ENCODE results near the gene MED15.
"Not testable (repeated sequence)": the region's sequence is repeated elsewhere in the genome, so short reads cannot be mapped to it uniquely, and the experiment has no call there.

MED15 gene

DNA sequence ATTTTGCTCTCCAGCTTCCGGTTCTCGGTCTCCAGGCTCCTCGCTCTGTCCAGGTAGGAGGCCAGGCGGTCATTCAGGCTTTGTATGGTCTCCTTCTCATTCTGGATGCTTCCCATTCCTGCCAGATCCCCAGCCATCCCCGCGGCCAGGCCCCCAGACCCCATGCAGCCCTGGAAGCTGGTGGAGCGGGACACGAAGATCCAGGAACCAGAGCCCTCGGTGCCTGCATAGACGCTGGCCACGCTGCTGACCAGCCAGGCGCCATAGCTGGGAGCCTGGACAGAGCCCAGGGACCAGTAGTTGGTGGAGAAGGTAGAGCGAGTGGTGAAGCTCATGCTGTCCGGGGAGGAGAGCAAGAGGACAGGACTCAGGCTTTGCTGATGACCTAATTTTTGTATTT is 23.6 kb upstream of the MED15 start:
- no peak for DNase-seq

- DNase-seq = no peak
These were observed 22.3 kb upstream of the MED15 start for GRCh38 chr22:20484948-20485683.

GRCh38 chr22:20486229-20486628 is 21.2 kb upstream of the MED15 start:
- no peak for DNase-seq

GRCh38 chr22:20487715-20488114 is 19.7 kb upstream of the MED15 start:
- no peak for DNase-seq

DNA sequence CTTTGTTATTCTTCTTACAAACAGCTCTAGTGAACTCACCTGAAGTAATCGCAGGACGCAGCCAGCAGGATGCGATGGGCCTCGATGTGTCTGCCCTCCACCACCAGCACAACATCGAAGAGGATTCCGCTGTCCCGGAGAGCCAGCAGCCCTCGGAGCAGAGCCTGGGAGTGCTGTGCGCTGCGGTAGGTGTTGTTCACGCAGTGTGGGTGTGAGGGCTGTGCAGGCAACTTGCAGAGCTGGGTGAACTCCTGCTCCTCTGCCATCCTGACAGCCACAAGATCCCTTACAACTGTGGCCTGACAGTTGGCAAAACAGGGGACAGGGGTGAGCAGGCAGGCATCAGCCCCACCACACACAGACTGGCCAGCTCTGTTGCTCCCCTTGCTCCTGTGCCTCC is 18.5 kb upstream of the MED15 start:
- DNase-seq = no peak

DNA sequence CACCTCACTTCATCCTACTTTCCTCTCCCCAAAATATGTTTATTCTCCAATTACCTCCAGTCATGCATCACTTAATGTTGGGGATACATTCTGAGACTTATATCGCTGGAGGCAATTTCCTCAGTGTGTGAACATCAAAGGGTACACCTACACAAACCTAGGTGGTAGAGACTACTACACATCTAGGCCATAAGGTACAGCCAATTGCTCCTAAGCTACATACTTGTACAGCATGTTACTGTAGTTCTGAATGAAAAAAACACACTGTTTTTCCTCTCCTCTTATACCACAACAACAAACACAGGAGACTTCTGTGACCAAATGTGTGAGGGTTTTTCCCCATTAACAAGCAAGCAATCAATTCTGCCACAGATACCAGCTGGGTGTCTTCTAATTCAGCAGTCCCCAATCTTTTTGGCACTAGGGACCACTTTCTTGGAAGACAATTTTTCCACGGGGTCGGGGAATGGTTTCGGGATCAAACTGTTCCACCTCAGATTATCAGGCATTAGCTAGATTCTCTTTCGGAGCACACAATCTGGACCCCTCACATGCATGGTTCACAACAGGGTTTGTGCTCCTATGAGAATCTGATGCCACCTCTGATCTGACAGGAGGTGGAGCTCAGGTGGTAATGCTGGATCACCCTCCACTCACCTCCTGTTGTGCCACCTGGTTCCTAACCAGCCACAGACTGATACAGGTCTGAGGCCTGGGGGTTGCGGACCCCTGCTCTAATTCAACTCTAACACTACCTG is 17.0 kb upstream of the MED15 start:
- no peak for DNase-seq

GRCh38 chr22:20490941-20491307 is 16.5 kb upstream of the MED15 start:
- DNase-seq = no peak

GRCh38 chr22:20491346-20491745 is 16.1 kb upstream of the MED15 start:
- no peak for DNase-seq

DNA sequence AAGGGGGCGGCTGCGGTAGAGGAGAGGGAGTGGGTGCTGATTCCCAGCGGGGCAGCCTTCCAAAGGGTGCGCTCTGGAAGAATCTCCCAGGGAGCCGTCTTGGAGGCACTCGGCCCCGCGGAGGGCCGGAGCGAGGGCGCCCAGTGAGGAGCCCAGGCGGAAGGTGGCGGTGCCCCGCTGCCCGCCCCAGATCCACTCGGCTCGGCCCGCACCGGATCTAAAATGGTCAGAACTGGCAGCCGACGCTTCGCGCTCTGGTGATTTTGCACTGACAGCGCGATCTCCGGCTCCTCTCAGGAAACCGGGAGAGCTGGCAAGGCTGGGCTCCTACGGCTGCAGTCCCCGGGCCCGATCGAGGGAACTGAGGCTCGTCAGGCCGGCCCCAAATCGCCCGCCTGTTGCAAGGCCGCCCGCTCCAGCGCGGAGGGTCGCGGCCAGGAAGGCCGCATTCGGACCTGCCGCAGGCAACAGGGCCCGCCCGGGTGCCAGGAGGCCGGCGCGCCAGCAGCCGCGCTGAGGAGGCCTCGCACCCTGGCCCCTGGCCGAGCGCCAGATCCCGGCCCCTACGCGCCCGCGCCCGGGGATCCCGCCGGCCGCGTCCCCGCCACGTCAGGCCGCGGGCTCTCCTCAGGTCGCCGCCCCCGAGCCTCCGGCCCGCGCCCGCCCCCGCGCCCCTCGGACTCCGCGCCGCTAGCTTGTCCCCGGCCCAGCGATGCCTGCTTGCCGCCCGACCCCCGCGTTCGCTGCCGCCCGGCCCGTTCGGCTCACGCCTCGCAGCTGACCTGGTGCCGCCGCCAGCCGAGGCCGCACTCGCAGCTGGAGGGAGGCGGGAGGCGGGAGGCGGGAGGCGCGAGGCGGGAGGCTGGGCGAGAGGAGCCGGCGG is 12.2 kb upstream of the MED15 start, which contains the start of gene KLHL22:
Gene KLHL22, minus strand, starts transcription at position 818 of the 883 bp plus-strand sequence. CDS start 6,584 bp downstream, outside the sequence.
- peak in 1 of 2 experiments; percentile 60 for DNase-seq

GRCh38 chr22:20495861-20496681 is 11.3 kb upstream of the MED15 start:
- peak; percentile 90 to 95 for DNase-seq

DNA sequence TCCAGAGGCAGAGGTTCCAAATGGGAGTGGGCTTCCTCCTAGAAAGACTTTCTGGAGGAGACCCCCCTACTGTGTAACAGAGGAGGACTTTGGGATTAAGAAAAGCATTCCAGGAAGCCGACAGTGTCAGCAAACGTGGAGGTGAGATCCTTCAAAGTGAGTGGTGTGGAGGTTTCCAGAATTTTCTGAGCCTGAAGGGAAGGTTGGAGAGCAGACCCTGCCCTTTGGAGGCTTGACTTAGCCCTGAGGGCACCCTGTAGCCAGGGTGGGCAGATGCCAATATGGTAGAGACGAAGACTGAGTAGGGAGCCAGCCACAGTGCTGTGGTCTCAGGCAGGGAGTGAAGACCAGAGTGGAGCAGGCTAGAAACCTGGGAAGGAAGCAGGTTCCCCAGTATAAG is 10.0 kb upstream of the MED15 start:
- DNase-seq = no peak

DNA sequence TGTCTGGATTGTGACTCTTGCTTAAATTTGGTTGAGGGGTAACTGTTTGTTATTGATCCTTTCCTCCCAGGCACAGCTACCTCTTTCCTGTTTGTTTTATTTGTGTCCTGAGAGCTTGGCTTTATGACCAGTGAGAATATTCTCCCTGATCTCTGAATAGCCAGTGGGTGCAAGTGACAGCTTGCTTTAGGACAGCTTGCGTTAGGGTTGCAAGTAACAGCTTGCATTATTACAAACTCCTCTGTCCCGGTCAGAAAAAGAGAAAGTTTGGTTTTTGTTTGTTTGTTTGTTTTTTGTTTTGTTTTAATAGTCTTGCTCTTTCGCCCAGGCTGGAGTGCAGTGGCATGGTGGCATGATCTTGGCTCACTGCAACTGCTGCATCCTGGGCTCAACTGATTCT is 8.5 kb upstream of the MED15 start:
- no peak for DNase-seq

DNA sequence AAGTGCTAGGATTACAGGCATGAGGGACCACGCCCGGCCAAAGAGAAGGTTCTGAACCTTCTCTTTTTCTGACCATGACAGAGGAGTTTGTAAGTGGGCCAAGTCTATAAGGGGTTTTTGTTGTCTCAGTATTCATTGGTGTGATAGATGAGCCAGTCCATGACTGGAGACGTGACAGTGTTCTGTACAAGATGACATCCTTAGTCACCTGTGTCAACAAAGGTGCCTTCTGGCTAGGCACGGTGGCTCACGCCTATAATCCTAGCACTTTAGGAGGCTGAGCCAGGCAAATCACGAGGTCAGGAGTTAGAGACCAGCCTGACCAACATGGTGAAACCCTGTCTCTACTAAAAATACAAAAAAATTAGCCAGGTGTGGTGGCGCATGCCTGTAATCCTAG is 7.6 kb upstream of the MED15 start:
- no peak for DNase-seq

- no peak for DNase-seq
These were observed 3.6 kb upstream of the MED15 start for GRCh38 chr22:20503816-20504215.

DNA sequence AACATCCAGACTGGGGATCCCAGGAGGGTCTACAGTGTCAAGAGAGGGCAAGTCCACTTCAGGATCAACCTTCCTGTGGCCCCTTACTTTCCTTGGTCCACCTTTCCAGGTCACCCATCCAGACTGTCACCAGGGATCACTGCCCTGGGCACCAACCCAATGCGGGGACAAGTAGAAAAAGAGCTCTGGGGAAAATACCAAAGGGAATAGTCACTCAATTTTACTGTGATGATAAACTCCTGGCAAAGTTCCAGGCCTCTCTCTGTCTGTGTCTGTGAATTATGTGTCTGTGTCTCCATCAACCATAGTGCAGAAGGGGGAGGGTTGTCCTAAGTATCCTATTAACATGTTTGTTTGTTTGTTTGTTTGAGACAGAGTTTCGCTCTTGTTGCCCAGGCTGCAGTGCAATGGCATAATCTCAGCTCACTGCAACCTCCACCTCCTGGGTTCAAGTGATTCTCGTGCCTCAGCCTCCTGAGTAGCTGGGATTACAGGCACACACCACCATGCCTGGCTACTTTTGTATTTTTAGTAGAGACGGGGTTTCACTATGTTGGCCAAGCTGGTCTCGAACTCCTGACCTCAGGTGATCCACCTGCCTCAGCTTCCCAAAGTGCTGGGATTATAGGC is 3.0 kb upstream of the MED15 start:
- DNase-seq = not testable (repeated sequence)

- DNase-seq = no peak
These were observed 712 bp upstream of the MED15 start for GRCh38 chr22:20506543-20507252.

GRCh38 chr22:20508067-20508755 is 801 bp downstream of the MED15 start:
- DNase-seq = not testable (repeated sequence)

DNA sequence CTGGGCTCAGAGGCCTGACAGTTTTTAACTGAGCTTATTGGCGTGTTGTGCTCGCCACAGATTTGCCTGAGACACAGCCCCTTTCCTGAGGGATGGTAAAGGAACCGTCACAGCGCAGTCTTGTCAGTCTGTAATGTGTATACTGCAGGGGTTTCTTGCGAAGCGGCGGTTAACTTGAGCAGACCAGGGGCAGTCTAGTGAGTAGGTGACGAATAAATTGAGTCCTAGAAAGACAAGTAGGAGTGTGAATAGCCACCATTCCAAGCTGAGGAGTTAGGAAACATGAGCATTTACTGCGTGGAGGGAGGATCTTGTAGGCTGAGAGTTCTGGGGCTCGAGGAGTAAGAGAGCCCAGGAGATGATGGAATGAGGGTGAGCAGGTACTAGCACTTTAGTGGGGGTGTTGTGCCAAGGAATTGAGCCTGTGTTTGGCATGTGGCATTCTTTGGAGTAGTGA is 1.4 kb downstream of the MED15 start:
- DNase-seq = peak in 1 of 2 experiments; percentile 32

GRCh38 chr22:20509344-20510047 is 2.1 kb downstream of the MED15 start:
- peak; percentile 61 to 63 for DNase-seq

All from activated T-cell treated with anti-CD3 and anti-CD28 coated beads, Interleukin-2, amount 50 U/mL, for 48 hours (primary cell).